HepG2 (cell line): ENCODE data around the gene HNRNPAB.

Experiments used
- EZH2 ChIP-seq: conservative IDR thresholded peaks from 2 replicates; pipeline ENCODE4 v1.6.1; 2012; ENCODE audit warnings: mild to moderate bottlenecking, low read depth, low read length, moderate library complexity
- KAT7 ChIP-seq: IDR thresholded peaks from 2 replicates; pipeline ENCODE4 v1.6.1; 2018; ENCODE audit warnings: borderline replicate concordance, missing compliant biosample characterization
- POLR2A ChIP-seq, 2 experiments: IDR thresholded peaks; 2 replicates each; pipeline ENCODE4 v1.6.1; 2011; ENCODE audit warnings: low read depth in 2 of 2, low read length in 2 of 2, mild to moderate bottlenecking in 1 of 2, moderate library complexity in 1 of 2; ENCODE audit not compliant: insufficient read depth in 1 of 2
- SUZ12 ChIP-seq: fragments of 150-350 bp; IDR thresholded peaks from 2 replicates; pipeline ENCODE4 v1.6.1; 2014; ENCODE audit warnings: low read depth, low read length
- TARDBP ChIP-seq: sonication (generic); formaldehyde crosslinking; IDR thresholded peaks from 2 replicates; pipeline ENCODE4 v1.8.0; 2022; ENCODE audit warnings: mild to moderate bottlenecking, missing genetic modification reagents
- ZNF333 ChIP-seq: sonication (generic); formaldehyde crosslinking; IDR thresholded peaks from 2 replicates; pipeline ENCODE4 v1.4.0; 2020; ENCODE audit warnings: mild to moderate bottlenecking, missing genetic modification reagents, borderline replicate concordance
- TF ChIP-seq, protein P1 (sequence below): sonication (generic); formaldehyde crosslinking; IDR thresholded peaks from 2 replicates; pipeline ENCODE4 v1.8.1; 2023; ENCODE audit warnings: missing genetic modification reagents, inconsistent platforms, borderline replicate concordance
- TF ChIP-seq, protein P2 (sequence below): sonication (generic); formaldehyde crosslinking; IDR thresholded peaks from 2 replicates; pipeline ENCODE4 v1.5.0; 2020; ENCODE audit warnings: mild to moderate bottlenecking, missing genetic modification reagents, moderate library complexity
- TF ChIP-seq, protein P3 (sequence below): sonication (generic); formaldehyde crosslinking; IDR thresholded peaks from 2 replicates; pipeline ENCODE4 v1.8.0; 2022; ENCODE audit warnings: mild to moderate bottlenecking, missing genetic modification reagents; ENCODE audit not compliant: insufficient replicate concordance
- TF ChIP-seq, protein P4 (sequence below): sonication (generic); formaldehyde crosslinking; conservative IDR thresholded peaks from 2 replicates; pipeline ENCODE4 v1.4.0; 2020; ENCODE audit warnings: missing genetic modification reagents

DNA sequence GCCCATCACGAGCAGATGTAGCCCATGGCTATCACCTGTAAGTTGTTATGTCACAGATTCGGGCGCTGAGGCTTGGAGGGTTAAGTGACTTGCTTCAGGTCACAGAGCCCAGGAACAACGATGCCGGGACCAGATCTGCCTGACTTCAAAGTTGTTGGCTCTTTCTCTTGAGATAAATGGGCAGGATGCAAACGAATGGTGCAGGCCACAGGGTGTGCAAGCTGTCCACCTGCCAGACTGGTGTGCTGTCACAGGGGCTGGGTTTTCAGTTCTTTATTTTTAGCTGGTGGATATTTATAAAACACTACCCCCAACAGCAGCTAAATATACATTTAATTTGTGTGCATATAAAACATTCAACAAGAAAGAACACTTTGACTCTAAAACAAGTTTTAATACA lies 45.9 kb downstream of the HNRNPAB start:
- TF ChIP-seq, protein P1, sequence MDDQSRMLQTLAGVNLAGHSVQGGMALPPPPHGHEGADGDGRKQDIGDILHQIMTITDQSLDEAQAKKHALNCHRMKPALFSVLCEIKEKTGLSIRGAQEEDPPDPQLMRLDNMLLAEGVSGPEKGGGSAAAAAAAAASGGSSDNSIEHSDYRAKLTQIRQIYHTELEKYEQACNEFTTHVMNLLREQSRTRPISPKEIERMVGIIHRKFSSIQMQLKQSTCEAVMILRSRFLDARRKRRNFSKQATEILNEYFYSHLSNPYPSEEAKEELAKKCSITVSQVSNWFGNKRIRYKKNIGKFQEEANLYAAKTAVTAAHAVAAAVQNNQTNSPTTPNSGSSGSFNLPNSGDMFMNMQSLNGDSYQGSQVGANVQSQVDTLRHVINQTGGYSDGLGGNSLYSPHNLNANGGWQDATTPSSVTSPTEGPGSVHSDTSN: no peak
- TF ChIP-seq, protein P2, sequence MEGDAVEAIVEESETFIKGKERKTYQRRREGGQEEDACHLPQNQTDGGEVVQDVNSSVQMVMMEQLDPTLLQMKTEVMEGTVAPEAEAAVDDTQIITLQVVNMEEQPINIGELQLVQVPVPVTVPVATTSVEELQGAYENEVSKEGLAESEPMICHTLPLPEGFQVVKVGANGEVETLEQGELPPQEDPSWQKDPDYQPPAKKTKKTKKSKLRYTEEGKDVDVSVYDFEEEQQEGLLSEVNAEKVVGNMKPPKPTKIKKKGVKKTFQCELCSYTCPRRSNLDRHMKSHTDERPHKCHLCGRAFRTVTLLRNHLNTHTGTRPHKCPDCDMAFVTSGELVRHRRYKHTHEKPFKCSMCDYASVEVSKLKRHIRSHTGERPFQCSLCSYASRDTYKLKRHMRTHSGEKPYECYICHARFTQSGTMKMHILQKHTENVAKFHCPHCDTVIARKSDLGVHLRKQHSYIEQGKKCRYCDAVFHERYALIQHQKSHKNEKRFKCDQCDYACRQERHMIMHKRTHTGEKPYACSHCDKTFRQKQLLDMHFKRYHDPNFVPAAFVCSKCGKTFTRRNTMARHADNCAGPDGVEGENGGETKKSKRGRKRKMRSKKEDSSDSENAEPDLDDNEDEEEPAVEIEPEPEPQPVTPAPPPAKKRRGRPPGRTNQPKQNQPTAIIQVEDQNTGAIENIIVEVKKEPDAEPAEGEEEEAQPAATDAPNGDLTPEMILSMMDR (CRISPR knock-in tag): no peak
- TF ChIP-seq, protein P3, sequence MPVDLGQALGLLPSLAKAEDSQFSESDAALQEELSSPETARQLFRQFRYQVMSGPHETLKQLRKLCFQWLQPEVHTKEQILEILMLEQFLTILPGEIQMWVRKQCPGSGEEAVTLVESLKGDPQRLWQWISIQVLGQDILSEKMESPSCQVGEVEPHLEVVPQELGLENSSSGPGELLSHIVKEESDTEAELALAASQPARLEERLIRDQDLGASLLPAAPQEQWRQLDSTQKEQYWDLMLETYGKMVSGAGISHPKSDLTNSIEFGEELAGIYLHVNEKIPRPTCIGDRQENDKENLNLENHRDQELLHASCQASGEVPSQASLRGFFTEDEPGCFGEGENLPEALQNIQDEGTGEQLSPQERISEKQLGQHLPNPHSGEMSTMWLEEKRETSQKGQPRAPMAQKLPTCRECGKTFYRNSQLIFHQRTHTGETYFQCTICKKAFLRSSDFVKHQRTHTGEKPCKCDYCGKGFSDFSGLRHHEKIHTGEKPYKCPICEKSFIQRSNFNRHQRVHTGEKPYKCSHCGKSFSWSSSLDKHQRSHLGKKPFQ (CRISPR knock-in tag): no peak
- TF ChIP-seq KAT7 (CRISPR knock-in tag) (no peak), ZNF333 (CRISPR knock-in tag) (no peak), TARDBP (CRISPR knock-in tag) (no peak), POLR2A (IDR thresholded peaks at IDR 0.05; ENCODE audit: insufficient read depth in 1 of 2, low read depth in 2 of 2, low read length in 2 of 2) (no peak), EZH2 (no peak), SUZ12 (no peak)
- TF ChIP-seq, protein P4, sequence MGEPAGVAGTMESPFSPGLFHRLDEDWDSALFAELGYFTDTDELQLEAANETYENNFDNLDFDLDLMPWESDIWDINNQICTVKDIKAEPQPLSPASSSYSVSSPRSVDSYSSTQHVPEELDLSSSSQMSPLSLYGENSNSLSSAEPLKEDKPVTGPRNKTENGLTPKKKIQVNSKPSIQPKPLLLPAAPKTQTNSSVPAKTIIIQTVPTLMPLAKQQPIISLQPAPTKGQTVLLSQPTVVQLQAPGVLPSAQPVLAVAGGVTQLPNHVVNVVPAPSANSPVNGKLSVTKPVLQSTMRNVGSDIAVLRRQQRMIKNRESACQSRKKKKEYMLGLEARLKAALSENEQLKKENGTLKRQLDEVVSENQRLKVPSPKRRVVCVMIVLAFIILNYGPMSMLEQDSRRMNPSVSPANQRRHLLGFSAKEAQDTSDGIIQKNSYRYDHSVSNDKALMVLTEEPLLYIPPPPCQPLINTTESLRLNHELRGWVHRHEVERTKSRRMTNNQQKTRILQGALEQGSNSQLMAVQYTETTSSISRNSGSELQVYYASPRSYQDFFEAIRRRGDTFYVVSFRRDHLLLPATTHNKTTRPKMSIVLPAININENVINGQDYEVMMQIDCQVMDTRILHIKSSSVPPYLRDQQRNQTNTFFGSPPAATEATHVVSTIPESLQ (CRISPR knock-in tag): no peak
